GM12892 (cell line): ENCODE data around the gene SMIM21.

Experiments used
- POLR2A ChIP-seq: IDR thresholded peaks from 2 replicates; pipeline ENCODE4 v1.6.1; 2011; ENCODE audit warnings: low read depth, low read length, control low read depth
- POLR2AphosphoS5 ChIP-seq: IDR thresholded peaks from 2 replicates; pipeline ENCODE4 v1.6.1; 2011; ENCODE audit warnings: low read depth, low read length, control low read depth

- TF ChIP-seq POLR2A (no peak), POLR2AphosphoS5 (no peak)
Measured at GRCh38 chr18:75364512-75365253, 62.8 kb downstream of the SMIM21 start.
